ENCODE data around the gene TTLL3.
A peak's percentile ranks its signal among the peaks of the same experiment; 100 is the strongest.

The TTLL3 gene

GRCh38 chr3:9806137-9806536 is 3.9 kb upstream of the TTLL3 start:
- DNase-seq (ENCODE audit: low read depth, low spot score), result no peak

- no peak for DNase-seq (ENCODE audit: low read depth, low spot score)
These were observed 3.1 kb upstream of the TTLL3 start for GRCh38 chr3:9806688-9807589.

- DNase-seq (ENCODE audit: low read depth, low spot score), result no peak
These were observed 2.1 kb upstream of the TTLL3 start for GRCh38 chr3:9807981-9808344.

- peak; percentile 12 for DNase-seq (ENCODE audit: low read depth, low spot score)
These were observed 1.6 kb upstream of the TTLL3 start for GRCh38 chr3:9808345-9809037.

GRCh38 chr3:9809239-9809614 is 835 bp upstream of the TTLL3 start:
- DNase-seq (ENCODE audit: low read depth, low spot score), result no peak

- no peak for DNase-seq (ENCODE audit: low read depth, low spot score)
These were observed 340 bp downstream of the TTLL3 start for GRCh38 chr3:9810433-9810770.

- DNase-seq (ENCODE audit: low read depth, low spot score), result no peak
These were observed 784 bp downstream of the TTLL3 start for GRCh38 chr3:9810846-9811245.

GRCh38 chr3:9812870-9813483 is 2.9 kb downstream of the TTLL3 start:
- no peak for DNase-seq (ENCODE audit: low read depth, low spot score)

GRCh38 chr3:9815986-9816385 is 5.9 kb downstream of the TTLL3 start:
- DNase-seq (ENCODE audit: low read depth, low spot score), result no peak

- no peak for DNase-seq (ENCODE audit: low read depth, low spot score)
These were observed 7.4 kb downstream of the TTLL3 start for GRCh38 chr3:9817436-9817835.

GRCh38 chr3:9818666-9819335 is 8.7 kb downstream of the TTLL3 start:
- DNase-seq (ENCODE audit: low read depth, low spot score), result no peak

GRCh38 chr3:9820543-9820942 is 10.5 kb downstream of the TTLL3 start:
- no peak for DNase-seq (ENCODE audit: low read depth, low spot score)

GRCh38 chr3:9820946-9821345 is 10.9 kb downstream of the TTLL3 start:
- no peak for DNase-seq (ENCODE audit: low read depth, low spot score)

GRCh38 chr3:9825451-9826040 is 15.5 kb downstream of the TTLL3 start:
- no peak for DNase-seq (ENCODE audit: low read depth, low spot score)

GRCh38 chr3:9826815-9827573 is 16.9 kb downstream of the TTLL3 start:
- no peak for DNase-seq (ENCODE audit: low read depth, low spot score)

- no peak for DNase-seq (ENCODE audit: low read depth, low spot score)
These were observed 19.0 kb downstream of the TTLL3 start for GRCh38 chr3:9828801-9829755.

- DNase-seq (ENCODE audit: low read depth, low spot score), result no peak
These were observed 21.2 kb downstream of the TTLL3 start for GRCh38 chr3:9831253-9831652.

- DNase-seq (ENCODE audit: low read depth, low spot score), result no peak
These were observed 23.0 kb downstream of the TTLL3 start for GRCh38 chr3:9833078-9833477.

- DNase-seq (ENCODE audit: low read depth, low spot score), result no peak
These were observed 24.7 kb downstream of the TTLL3 start for GRCh38 chr3:9834520-9835380.
